ENCODE data around the gene TMEM190.

TMEM190 gene

GRCh38 chr19:55423225-55424005 lies 46.8 kb downstream of the TMEM190 start:
- ATAC-seq, result no peak

- ATAC-seq, result no peak
Measured at GRCh38 chr19:55424518-55424917, 47.9 kb downstream of the TMEM190 start.

- ATAC-seq, result no peak
Measured at GRCh38 chr19:55426042-55426441, 49.4 kb downstream of the TMEM190 start.
